Liver (tissue), 9 donors: ENCODE data around the gene NHLRC3. TPM values are rescaled to one million over a fixed set of nuclear protein-coding genes. Genes with fewer than 3 reads are reported as not detected.

Source experiments
- DNase-seq: peaks from one replicate; pipeline ENCODE4 v3.0.0-alpha.2; 2017; ENCODE audit warnings: low spot score
- H3K27ac ChIP-seq, 2 donors: one replicate each; pipeline ENCODE4 v1.7.0; 2013; ENCODE audit warnings: inconsistent platforms in 2 of 2, low read length in 2 of 2, control low read depth in 1 of 2, low read depth in 1 of 2, mild to moderate bottlenecking in 1 of 2
- H3K27me3 ChIP-seq, 4 donors: one replicate each; pipeline versions ENCODE4 v1.6.1 to v1.7.0; 2013; ENCODE audit warnings: low read length in 3 of 4, inconsistent platforms in 1 of 4, mild to moderate bottlenecking in 1 of 4, moderate library complexity in 1 of 4; ENCODE audit not compliant: control insufficient read depth in 4 of 4, insufficient read depth in 4 of 4
- H3K36me3 ChIP-seq, 4 donors: one replicate each; pipeline versions ENCODE4 v1.6.1 to v1.7.0; 2013; ENCODE audit warnings: low read length in 3 of 4, mild to moderate bottlenecking in 3 of 4, low read depth in 1 of 4, moderate library complexity in 1 of 4; ENCODE audit not compliant: control insufficient read depth in 4 of 4, insufficient read depth in 3 of 4
- H3K4me1 ChIP-seq, 4 donors: one replicate each; pipeline versions ENCODE4 v1.6.1 to v1.7.0; 2013; ENCODE audit warnings: low read length in 3 of 4, mild to moderate bottlenecking in 3 of 4, moderate library complexity in 1 of 4; ENCODE audit not compliant: control insufficient read depth in 4 of 4, insufficient read depth in 4 of 4
- H3K4me3 ChIP-seq, 3 donors: one replicate each; pipeline versions ENCODE4 v1.6.1 to v1.7.0; 2013; ENCODE audit warnings: low read length in 3 of 3, control low read depth in 1 of 3, low read depth in 1 of 3, mild to moderate bottlenecking in 1 of 3
- H3K9ac ChIP-seq, 2 donors: one replicate each; pipeline ENCODE4 v1.7.0; 2013; ENCODE audit warnings: low read length in 2 of 2, mild to moderate bottlenecking in 2 of 2, moderate library complexity in 2 of 2, control low read depth in 1 of 2, low read depth in 1 of 2
- H3K9me3 ChIP-seq, 4 donors: one replicate each; pipeline versions ENCODE4 v1.6.1 to v1.7.0; 2013; ENCODE audit warnings: low read length in 3 of 4; ENCODE audit not compliant: control insufficient read depth in 4 of 4
- ATF3 ChIP-seq: IDR thresholded peaks from 2 replicates; pipeline ENCODE4 v1.6.1; 2016; ENCODE audit warnings: antibody characterized with exemption
- CTCF ChIP-seq: fragments of 150-350 bp; IDR thresholded peaks from 2 replicates; pipeline ENCODE4 v1.5.1; 2017; ENCODE audit warnings: improper control_type of control experiment, low read depth, low read length; ENCODE audit not compliant: missing input control
- EGR1 ChIP-seq, 2 donors: IDR thresholded peaks; 2 replicates each; pipeline ENCODE4 v1.6.1; 2016 to 2018; ENCODE audit warnings: antibody characterized with exemption in 2 of 2, low read depth in 2 of 2
- FOXA1 ChIP-seq: IDR thresholded peaks from 2 replicates; pipeline ENCODE4 v1.6.1; 2016; ENCODE audit warnings: antibody characterized with exemption
- GABPA ChIP-seq, 2 donors: IDR thresholded peaks in 1 of 2; conservative IDR thresholded peaks in 1 of 2; 2 replicates each; pipeline ENCODE4 v1.6.1; 2016; ENCODE audit warnings: antibody characterized with exemption in 2 of 2, mild to moderate bottlenecking in 1 of 2, moderate library complexity in 1 of 2
- HNF4A ChIP-seq, 2 donors: conservative IDR thresholded peaks; 2 replicates each; pipeline ENCODE4 v1.6.1; 2016; ENCODE audit warnings: antibody characterized with exemption in 2 of 2, mild to moderate bottlenecking in 2 of 2
- HNF4G ChIP-seq: IDR thresholded peaks from 2 replicates; pipeline ENCODE4 v1.6.1; 2016; ENCODE audit warnings: antibody characterized with exemption
- JUND ChIP-seq, 2 donors: IDR thresholded peaks; 2 replicates each; pipeline ENCODE4 v1.6.1; 2016; ENCODE audit warnings: antibody characterized with exemption in 2 of 2
- MAX ChIP-seq: IDR thresholded peaks from 2 replicates; pipeline ENCODE4 v1.6.1; 2016; ENCODE audit warnings: antibody characterized with exemption
- NR2F2 ChIP-seq: IDR thresholded peaks from 2 replicates; pipeline ENCODE4 v1.6.1; 2016; ENCODE audit warnings: antibody characterized with exemption
- RAD21 ChIP-seq, 2 donors: IDR thresholded peaks; 2 replicates each; pipeline ENCODE4 v1.6.1; 2016; ENCODE audit warnings: antibody characterized with exemption in 2 of 2, mild to moderate bottlenecking in 2 of 2
- REST ChIP-seq: IDR thresholded peaks from 2 replicates; pipeline ENCODE4 v1.6.1; 2016; ENCODE audit warnings: antibody characterized with exemption, mild to moderate bottlenecking
- RXRA ChIP-seq, 2 donors: IDR thresholded peaks; 2 replicates each; pipeline ENCODE4 v1.6.1; 2017 to 2018; ENCODE audit warnings: antibody characterized with exemption in 2 of 2, mild to moderate bottlenecking in 1 of 2
- SP1 ChIP-seq: IDR thresholded peaks from 2 replicates; pipeline ENCODE4 v1.6.1; 2018; ENCODE audit warnings: antibody characterized with exemption, mild to moderate bottlenecking
- TAF1 ChIP-seq: conservative IDR thresholded peaks from 2 replicates; pipeline ENCODE4 v1.6.1; 2016; ENCODE audit warnings: antibody characterized with exemption, mild to moderate bottlenecking
- YY1 ChIP-seq: IDR thresholded peaks from 2 replicates; pipeline ENCODE4 v1.6.1; 2016; ENCODE audit warnings: antibody characterized with exemption, mild to moderate bottlenecking
- ZBTB33 ChIP-seq: IDR thresholded peaks from 2 replicates; pipeline ENCODE4 v1.6.1; 2016; ENCODE audit warnings: antibody characterized with exemption
- WGBS: extraction: QIAGEN DNeasy Blood & Tissue Kit; methylation state at CpG from one replicate; pipeline ENCODE4 v1.1.7; 2013; 5-methylcytosine and 5-hydroxymethylcytosine counted together
- polyA plus RNA-seq, 2 donors: library from polyadenylated mRNA; stranded (reverse) in 1 of 2; unstranded in 1 of 2; fragments of 200-250 nt in 1 of 2; fragments of >200 nt in 1 of 2; fragmentation: Nextera tagmentation in 1 of 2; extraction: Ambion mirVana in 1 of 2; gene quantifications; one replicate each; pipeline versions ENCODE4 v1.2.1 to v1.2.3, GENCODE V29; 2013 to 2015
- total RNA-seq, 2 donors: library from RNA; depleted of rRNA; stranded (reverse); fragments of >200 nt; gene quantifications; one replicate each; pipeline ENCODE4 v1.2.3, GENCODE V29; 2014
- donor health status: healthy.
- donor health status: healthy.
- donor health status: healthy.
- donor health status: healthy.
- donor health status: healthy.

The NHLRC3 gene
- total and polyA plus RNA-seq, 4 donors: 8.4 to 16.2 (median 12.7) TPM

GRCh38 chr13:39056018-39056417, 17.8 kb downstream of the NHLRC3 start:
- peaks cover 0 to 4% (median 1%) of the 10 kb centered on the region in 4 donors for H3K36me3 ChIP-seq
- H3K27ac ChIP-seq: no peak overlapping the region
- WGBS: 95% methylated on average over 1 of the region's 1 CpG
- H3K9me3 ChIP-seq: no peaks in the 10 kb centered on the region
- no peak for DNase-seq
- H3K9ac ChIP-seq: no peak overlapping the region
- H3K4me3 ChIP-seq: no peak overlapping the region
- no peaks in the 10 kb centered on the region for H3K4me1 ChIP-seq
- no peaks in the 10 kb centered on the region for H3K27me3 ChIP-seq
- TF ChIP-seq RAD21 (IDR thresholded peaks at IDR 0.05): no peak
- TF ChIP-seq EGR1 (IDR thresholded peaks at IDR 0.05; ENCODE audit: low read depth in 2 of 2): no peak
- no peak for TF ChIP-seq REST
- no peak for TF ChIP-seq CTCF
- no peak for TF ChIP-seq ATF3
- no peak for TF ChIP-seq GABPA (IDR thresholded peaks at IDR 0.05 in 1 of 2, conservative IDR thresholded peaks at IDR 0.05 in 1 of 2)
- no peak for TF ChIP-seq HNF4A (conservative IDR thresholded peaks at IDR 0.05)
- TF ChIP-seq FOXA1: no peak
- TF ChIP-seq SP1: no peak
- TF ChIP-seq TAF1: no peak

- H3K4me3 ChIP-seq: no peak overlapping the region
- H3K27ac ChIP-seq: no peak overlapping the region
Observed at GRCh38 chr13:39058040-39058439, 19.8 kb downstream of the NHLRC3 start.

GRCh38 chr13:39062004-39062403, 23.7 kb downstream of the NHLRC3 start:
- H3K36me3 ChIP-seq: peaks cover 0 to 3% (median under 1%) of the 10 kb centered on the region in 4 donors
- no peaks in the 10 kb centered on the region for H3K27me3 ChIP-seq
- WGBS: 94% methylated on average over 4 of the region's 4 CpGs
- H3K27ac ChIP-seq: no peak overlapping the region
- no peak overlapping the region for H3K9ac ChIP-seq
- no peaks in the 10 kb centered on the region for H3K9me3 ChIP-seq
- no peak for DNase-seq
- no peaks in the 10 kb centered on the region for H3K4me1 ChIP-seq
- H3K4me3 ChIP-seq: no peak overlapping the region
- TF ChIP-seq SP1 (no peak), ATF3 (no peak), REST (no peak), RXRA (IDR thresholded peaks at IDR 0.05) (no peak), HNF4G (no peak), JUND (IDR thresholded peaks at IDR 0.05) (no peak), RAD21 (IDR thresholded peaks at IDR 0.05) (no peak), ZBTB33 (no peak), MAX (no peak), HNF4A (conservative IDR thresholded peaks at IDR 0.05) (no peak), FOXA1 (no peak), YY1 (no peak)

More at GRCh38 chr13:39058040-39058439, 19.8 kb downstream of the NHLRC3 start:
- no peak for TF ChIP-seq NR2F2
- TF ChIP-seq HNF4A (conservative IDR thresholded peaks at IDR 0.05): no peak
- Histone ChIP-seq H3K9ac (no peak overlapping the region), H3K4me1 (no peaks in the 10 kb centered on the region), H3K9me3 (no peaks in the 10 kb centered on the region), H3K27me3 (no peaks in the 10 kb centered on the region), H3K36me3 (peaks cover 0 to under 1% (median 0%) of the 10 kb centered on the region in 4 donors)
- no peak for DNase-seq
